HG02840 (cell line): ENCODE results near the gene SCN2A.

Source experiments
- ATAC-seq: cut with Tn5 transposase; IDR thresholded peaks from one replicate; pipeline ENCODE4 v1.9.1; 2021; ENCODE audit warnings: mild to moderate bottlenecking, moderate library complexity, moderate number of reproducible peaks; ENCODE audit not compliant: unreplicated experiment, low FRiP score

The SCN2A gene

GRCh38 chr2:165239230-165239629 is at the start of gene SCN2A:
Gene SCN2A, plus strand, starts transcription at chr2:165239414. Its CDS starts 56,410 bp downstream, at chr2:165295824.
- no peak for ATAC-seq

- ATAC-seq: no peak
Measured at GRCh38 chr2:165191096-165191728, 48.0 kb upstream of the SCN2A start.

GRCh38 chr2:165192729-165193128 is 46.5 kb upstream of the SCN2A start:
- peak; percentile 22 for ATAC-seq

GRCh38 chr2:165193178-165193777 is 45.9 kb upstream of the SCN2A start:
- ATAC-seq: peak; percentile 96

- no peak for ATAC-seq
Measured at GRCh38 chr2:165196411-165196810, 42.8 kb upstream of the SCN2A start.

- no peak for ATAC-seq
Measured at GRCh38 chr2:165197346-165197745, 41.9 kb upstream of the SCN2A start.

GRCh38 chr2:165198181-165198580 is 41.0 kb upstream of the SCN2A start:
- no peak for ATAC-seq

GRCh38 chr2:165202239-165202638 is 37.0 kb upstream of the SCN2A start:
- ATAC-seq: no peak

GRCh38 chr2:165203689-165204559 is 35.3 kb upstream of the SCN2A start, which contains the start of gene SCN3A:
Gene SCN3A, minus strand, starts transcription at chr2:165204050. Its CDS starts 27,656 bp downstream, at chr2:165176394.
- ATAC-seq: peak; percentile 70

- no peak for ATAC-seq
Measured at GRCh38 chr2:165205865-165206264, 33.3 kb upstream of the SCN2A start.

GRCh38 chr2:165208094-165208493 is 31.1 kb upstream of the SCN2A start:
- ATAC-seq: no peak

GRCh38 chr2:165214093-165214492 is 25.1 kb upstream of the SCN2A start:
- no peak for ATAC-seq

- no peak for ATAC-seq
Measured at GRCh38 chr2:165219481-165219880, 19.7 kb upstream of the SCN2A start.

GRCh38 chr2:165224941-165225340 is 14.3 kb upstream of the SCN2A start:
- no peak for ATAC-seq

GRCh38 chr2:165227571-165227970 is 11.6 kb upstream of the SCN2A start:
- ATAC-seq: no peak

GRCh38 chr2:165237056-165237455 is 2.2 kb upstream of the SCN2A start:
- no peak for ATAC-seq

GRCh38 chr2:165238295-165238694 is 919 bp upstream of the SCN2A start:
- ATAC-seq: no peak

GRCh38 chr2:165239856-165240515 is 772 bp downstream of the SCN2A start:
- no peak for ATAC-seq

- ATAC-seq: no peak
Measured at GRCh38 chr2:165240916-165241315, 1.7 kb downstream of the SCN2A start.

GRCh38 chr2:165245081-165245793 is 6.0 kb downstream of the SCN2A start:
- no peak for ATAC-seq
